NCI-H1092 (cell line): ENCODE measurements around the gene KRTAP12-1.

ENCODE experiments used
- DNase-seq: peaks from one replicate; lab custom pipeline; 2025; lab: John Stamatoyannopoulos, UW

KRTAP12-1 gene

DNA sequence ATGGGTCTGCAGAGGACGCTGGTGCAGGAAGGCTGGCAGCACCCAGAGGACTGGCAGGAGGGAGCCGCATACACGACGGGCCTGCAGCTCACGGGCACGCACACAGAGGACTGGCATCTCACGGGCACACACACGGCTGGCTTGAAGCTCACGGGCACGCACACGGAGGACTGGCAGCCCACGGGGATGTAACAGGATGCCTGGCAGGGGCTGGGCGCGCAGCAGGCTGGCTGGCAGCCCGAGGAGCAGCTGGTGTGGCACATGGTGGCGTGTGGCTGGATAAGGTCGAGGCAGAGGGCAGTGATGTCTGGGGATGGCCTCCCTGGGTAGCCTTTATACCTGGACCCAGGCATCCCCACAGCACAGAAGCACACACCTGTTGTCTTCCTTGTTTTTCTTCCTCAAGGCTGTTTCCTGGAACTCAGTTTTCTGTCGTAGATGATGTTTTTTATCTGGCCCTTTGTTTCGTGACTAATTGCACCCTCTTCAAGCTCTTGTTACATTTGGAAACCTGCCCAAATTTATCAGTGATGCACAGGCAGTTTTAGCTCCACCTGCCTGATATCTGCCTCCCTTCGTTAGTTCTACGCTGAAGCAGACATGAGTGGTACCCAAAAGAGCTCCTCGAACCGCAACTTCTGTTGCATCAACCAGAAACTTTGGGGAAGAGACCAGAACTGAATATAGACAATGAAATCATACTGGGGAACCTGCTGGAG lies at the start of gene KRTAP12-1:
Gene KRTAP12-1 (minus strand): TSS at position 303 of the 719 bp plus-strand sequence. CDS start 40 bp downstream, at position 263.
- DNase-seq, result peak; percentile 80

GRCh38 chr21:44730951-44731579 lies 49.1 kb upstream of the KRTAP12-1 start:
- no peak for DNase-seq

- no peak for DNase-seq
Observed at GRCh38 chr21:44730028-44730395, 48.0 kb upstream of the KRTAP12-1 start.

- DNase-seq, result no peak
Observed at GRCh38 chr21:44729336-44730027, 47.5 kb upstream of the KRTAP12-1 start.

DNA sequence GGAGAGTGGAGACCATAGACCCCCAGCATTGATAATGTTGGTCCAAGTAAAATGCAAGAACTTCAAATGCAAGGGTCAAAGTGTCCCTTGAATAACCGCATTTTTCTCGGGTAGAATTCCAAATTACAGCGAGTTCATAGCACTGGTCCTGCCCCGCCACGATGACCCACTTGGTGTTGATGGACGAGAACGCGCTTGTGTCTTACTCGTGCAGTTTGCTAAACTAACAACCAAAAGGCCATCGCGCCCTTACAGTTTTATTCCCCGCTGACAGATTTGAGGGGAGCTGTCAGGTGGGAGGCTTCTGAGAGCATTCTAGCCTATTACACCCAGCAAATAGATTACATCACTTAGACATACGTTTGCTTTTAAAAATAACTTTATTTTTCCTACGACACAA lies 46.8 kb upstream of the KRTAP12-1 start:
- DNase-seq, result no peak

DNA sequence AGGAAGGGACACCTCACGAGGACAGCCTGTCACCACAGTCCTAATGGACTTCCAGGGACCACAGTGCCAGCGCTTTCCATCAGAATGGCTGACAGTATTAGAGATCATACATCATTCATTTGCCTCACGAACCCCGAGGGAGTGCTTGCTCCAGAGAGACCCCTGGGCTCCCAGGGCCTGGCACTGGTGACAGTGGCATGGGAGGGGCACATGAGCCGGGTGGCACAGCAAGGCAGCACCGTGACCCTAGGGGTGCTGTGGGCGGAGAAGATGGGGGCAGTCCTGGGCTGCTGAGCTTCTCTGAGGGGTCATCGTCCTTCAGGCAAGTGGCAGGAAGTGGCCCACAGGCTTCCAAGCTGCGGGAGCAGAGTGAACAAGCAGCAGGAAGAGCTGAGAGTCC lies 45.8 kb upstream of the KRTAP12-1 start:
- DNase-seq, result no peak

GRCh38 chr21:44727321-44727720 lies 45.4 kb upstream of the KRTAP12-1 start:
- no peak for DNase-seq

DNA sequence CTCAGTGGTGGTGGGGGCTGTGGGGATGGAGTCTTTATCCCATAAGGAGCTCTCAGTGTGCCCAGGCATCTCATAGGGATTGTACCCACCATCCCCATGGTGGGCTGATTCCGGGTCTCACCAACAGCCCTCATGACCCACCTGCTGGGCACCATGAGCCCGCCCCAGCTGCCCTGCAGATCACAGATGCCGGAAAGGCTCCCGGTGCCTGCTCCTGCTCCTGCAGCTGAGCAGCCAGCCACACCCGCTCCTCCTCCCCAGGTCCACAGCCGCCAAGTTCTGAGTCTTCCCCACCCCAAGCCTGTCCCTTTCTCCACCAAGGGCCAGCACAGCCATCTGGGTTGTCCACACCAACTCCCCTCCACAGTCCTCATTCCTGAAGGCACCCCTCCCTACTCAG lies 44.9 kb upstream of the KRTAP12-1 start:
- DNase-seq, result no peak

GRCh38 chr21:44724926-44725325 lies 43.0 kb upstream of the KRTAP12-1 start:
- no peak for DNase-seq

DNA sequence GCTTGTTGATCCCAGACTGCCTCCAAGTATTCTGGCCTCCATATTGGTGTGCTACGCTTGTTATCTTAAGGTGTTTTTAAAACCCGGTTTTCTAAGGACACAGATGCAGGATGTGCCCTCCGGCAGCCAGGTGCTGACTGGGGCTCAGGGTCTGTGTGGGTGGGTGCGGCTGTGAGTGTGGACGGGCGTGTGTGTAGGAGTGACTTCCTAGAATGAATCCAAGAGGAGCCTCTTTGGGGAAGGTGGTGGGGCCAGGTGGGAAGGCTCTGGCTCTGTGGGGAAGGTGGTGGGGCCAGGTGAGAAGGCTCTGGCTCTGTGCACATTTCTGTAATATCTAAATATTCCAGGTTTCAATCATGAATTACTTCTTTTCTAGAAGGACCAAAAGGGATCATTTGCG lies 42.2 kb upstream of the KRTAP12-1 start:
- no peak for DNase-seq

GRCh38 chr21:44723177-44724131 lies 41.5 kb upstream of the KRTAP12-1 start:
- DNase-seq, result no peak

DNA sequence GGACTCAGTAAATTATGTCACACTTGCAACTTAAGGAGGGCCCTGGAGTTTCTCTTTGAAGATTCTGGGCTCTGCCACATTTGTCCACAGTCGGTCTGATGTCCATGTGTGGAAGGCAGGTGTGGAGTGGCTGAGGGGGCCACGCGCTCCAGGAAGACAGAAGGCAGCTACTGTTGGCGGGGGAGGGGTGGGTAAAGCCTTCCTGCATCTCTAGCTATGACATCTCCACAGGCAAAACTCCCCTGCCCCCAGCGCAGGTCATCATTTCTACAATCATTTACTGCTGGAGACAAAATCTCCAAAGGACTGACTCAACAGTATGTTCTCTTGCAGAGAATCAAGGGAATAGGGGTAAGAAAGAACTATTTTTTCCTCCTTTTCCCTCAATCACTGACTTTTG lies 40.8 kb upstream of the KRTAP12-1 start:
- DNase-seq, result no peak

DNA sequence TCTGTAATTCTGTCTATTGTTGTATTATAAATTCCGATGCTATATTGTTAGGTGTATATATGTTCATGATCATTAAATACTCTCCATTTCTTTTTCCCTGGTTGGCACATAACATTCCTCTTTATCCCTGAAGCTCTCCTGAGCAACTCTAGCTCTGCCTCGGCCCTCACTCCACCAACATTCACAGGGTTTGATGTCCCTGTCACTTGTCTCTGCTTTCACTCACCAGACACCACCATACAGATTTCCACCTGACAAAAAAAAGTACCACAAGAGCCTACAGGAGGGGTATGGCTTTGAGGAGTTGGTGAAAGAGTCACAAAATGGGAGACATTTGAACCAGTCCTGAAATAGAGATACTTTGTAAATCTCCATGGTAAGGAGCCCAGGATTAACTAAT lies 38.2 kb upstream of the KRTAP12-1 start:
- DNase-seq, result no peak

DNA sequence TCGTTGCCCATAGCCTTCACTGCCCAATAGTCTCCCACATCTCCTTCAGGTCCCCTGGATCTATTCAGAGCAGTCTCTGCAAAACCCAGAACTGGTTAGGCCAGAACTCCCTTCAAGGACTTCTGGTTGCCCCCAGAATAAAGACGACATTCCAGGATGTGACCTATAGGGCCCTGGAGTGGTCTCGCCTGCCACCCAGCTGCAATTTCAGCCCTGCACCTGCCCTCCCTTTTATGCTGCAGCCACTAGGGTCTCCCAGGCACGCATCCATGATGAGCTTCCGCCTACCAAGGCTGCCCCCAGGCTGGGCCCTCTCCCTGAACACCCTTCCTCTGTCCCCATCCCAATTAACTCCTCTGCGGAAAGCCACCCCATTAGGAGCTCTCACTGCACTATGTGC lies 36.6 kb upstream of the KRTAP12-1 start:
- no peak for DNase-seq

- no peak for DNase-seq
Observed at GRCh38 chr21:44718093-44718492, 36.1 kb upstream of the KRTAP12-1 start.

GRCh38 chr21:44716984-44717383 lies 35.0 kb upstream of the KRTAP12-1 start:
- DNase-seq, result no peak

DNA sequence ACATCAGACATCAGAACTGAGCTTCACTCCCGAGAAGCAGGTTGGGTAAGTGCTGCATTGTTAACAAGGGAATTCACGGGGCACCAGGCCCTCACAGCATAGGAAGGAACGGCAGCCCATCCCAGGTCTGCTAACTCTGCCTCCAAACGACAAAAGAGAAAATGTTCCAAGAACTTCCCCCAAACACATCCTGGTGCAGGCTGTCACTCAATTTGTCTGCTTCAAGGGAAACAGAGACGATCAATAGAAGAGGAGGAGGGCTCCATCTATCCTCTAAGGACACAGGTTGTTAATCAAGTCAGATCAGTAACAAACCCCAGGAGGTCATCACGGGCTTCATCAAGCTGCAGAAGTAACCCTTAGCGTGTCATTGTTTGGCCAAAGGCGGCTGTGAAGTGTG lies 32.9 kb upstream of the KRTAP12-1 start:
- no peak for DNase-seq

- no peak for DNase-seq
Observed at GRCh38 chr21:44713846-44714245, 31.9 kb upstream of the KRTAP12-1 start.

DNA sequence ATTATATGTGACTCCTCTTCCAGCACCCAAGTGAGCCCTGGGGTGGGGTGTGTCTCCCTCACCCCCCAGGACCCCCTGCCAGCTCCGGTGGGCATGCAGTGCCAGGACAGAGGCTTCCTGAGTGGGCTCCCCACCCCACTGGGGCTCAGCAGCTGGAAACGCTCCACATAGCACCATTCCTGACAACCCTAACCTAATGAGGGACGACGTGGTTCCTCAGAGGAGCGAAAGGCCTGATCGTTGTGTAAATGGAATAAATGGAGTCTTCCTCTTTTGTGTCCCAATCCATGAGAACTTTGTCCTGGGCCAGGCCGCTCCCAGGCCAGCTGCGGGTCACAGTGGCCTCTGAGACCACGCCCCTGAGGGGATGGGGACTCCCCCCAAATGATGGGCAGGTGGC lies 31.2 kb upstream of the KRTAP12-1 start:
- no peak for DNase-seq

- no peak for DNase-seq
Observed at GRCh38 chr21:44712203-44713028, 30.5 kb upstream of the KRTAP12-1 start.
